OCI-LY7 (cell line): ENCODE results near the gene CBFA2T2.

Experiments
- CTCF ChIP-seq: fragments of 200-600 bp; sonication (generic); conservative IDR thresholded peaks from 2 replicates; pipeline ENCODE4 v1.5.1; 2014; ENCODE audit warnings: mild to moderate bottlenecking, antibody characterized with exemption, low read length, moderate library complexity, mixed read lengths
- EZH2phosphoT487 ChIP-seq: fragments of 200-600 bp; sonication (generic); IDR thresholded peaks from 2 replicates; pipeline ENCODE4 v1.6.1; 2018; ENCODE audit warnings: low read depth, borderline replicate concordance, mild to moderate bottlenecking, mixed run types, antibody characterized with exemption, low read length, moderate library complexity, mixed read lengths

- TF ChIP-seq CTCF (no peak), EZH2phosphoT487 (no peak)
These were observed 11.1 kb downstream of the CBFA2T2 start for GRCh38 chr20:33501000-33501399.
